D721Med (cell line): ENCODE results near the gene TSKS.

Experiments
- DNase-seq: peaks from one replicate; pipeline ENCODE4 v3.0.0; 2011; ENCODE audit warnings: low spot score; ENCODE audit not compliant: insufficient read length
- FAIRE-seq: peaks from 2 replicates; lab custom pipeline; 2011; peaks lifted over from hg19 to GRCh38; lab: Jason Lieb, UNC
- TF ChIP-seq, protein P1 (sequence below): IDR thresholded peaks from 2 replicates; pipeline ENCODE4 v1.5.1; 2012; ENCODE audit warnings: mild to moderate bottlenecking, control low read depth; ENCODE audit not compliant: insufficient read depth; ENCODE audit errors: missing control alignments

The TSKS gene

DNA sequence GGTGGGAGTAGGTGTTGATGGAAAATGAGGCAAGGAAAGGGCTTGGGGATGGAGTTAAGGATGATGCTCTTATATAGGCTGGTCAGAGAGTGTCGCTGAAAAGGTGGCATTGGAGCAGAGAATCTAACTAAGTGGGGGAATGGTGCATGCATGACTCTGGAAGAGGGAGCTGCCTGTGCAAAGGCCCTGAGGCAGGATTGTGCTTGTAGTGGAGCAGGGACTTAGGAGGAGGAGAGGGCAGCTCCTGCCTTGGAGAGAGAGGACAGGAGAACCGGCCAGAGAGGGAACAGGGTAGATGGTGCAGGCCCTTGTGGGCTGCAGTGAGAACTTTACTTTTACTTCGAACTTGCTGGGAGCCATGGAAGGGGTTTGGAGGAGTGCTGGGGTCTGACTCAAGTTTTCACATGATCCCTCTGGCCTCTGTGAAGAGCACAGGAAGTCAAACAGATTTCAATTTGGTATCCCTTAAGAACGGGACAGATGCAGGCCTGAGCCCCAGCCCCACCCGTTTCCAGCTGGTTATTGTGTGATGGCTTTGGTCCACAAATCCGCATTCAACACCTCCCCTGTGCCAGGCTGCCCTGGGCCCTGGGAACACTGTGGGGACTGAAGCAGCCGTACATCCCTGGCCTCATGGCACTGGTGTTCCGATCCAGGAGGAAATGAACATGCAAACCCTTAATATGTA, 10.7 kb upstream of the TSKS start:
- FAIRE-seq (no peak), DNase-seq (no peak)
- TF ChIP-seq, protein P1, sequence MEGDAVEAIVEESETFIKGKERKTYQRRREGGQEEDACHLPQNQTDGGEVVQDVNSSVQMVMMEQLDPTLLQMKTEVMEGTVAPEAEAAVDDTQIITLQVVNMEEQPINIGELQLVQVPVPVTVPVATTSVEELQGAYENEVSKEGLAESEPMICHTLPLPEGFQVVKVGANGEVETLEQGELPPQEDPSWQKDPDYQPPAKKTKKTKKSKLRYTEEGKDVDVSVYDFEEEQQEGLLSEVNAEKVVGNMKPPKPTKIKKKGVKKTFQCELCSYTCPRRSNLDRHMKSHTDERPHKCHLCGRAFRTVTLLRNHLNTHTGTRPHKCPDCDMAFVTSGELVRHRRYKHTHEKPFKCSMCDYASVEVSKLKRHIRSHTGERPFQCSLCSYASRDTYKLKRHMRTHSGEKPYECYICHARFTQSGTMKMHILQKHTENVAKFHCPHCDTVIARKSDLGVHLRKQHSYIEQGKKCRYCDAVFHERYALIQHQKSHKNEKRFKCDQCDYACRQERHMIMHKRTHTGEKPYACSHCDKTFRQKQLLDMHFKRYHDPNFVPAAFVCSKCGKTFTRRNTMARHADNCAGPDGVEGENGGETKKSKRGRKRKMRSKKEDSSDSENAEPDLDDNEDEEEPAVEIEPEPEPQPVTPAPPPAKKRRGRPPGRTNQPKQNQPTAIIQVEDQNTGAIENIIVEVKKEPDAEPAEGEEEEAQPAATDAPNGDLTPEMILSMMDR, result no peak

DNA sequence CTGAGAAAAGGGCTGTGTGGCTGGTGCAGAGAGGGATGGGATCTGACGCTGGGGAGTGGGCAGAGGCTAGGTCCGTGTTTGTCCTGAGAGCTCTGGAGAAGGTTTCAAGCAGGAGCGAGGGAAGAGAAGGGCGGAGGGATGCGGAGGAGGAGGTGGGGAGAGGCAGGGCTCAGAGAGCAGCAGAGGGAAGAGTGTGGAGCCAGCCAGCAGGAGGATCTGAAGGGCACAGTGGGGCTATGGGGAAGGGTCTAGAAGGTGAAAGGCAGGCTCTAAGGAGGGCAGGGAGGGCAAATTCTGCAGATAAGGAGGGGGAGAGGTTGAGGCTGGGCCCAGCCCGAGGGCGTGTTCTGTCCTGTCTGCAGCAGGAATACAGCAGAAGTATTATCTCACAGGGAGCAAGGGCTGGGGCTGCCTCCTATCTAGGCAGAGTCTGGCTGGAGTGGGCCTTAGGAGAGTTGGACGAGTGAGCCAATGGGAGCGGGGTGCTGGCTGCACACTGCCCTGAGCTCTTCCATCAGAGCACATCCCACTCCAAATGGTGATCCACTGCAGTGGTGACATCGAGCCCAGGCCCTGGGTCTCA, 9.8 kb upstream of the TSKS start:
- FAIRE-seq (no peak), DNase-seq (no peak)
- TF ChIP-seq, protein P1, result no peak

DNA sequence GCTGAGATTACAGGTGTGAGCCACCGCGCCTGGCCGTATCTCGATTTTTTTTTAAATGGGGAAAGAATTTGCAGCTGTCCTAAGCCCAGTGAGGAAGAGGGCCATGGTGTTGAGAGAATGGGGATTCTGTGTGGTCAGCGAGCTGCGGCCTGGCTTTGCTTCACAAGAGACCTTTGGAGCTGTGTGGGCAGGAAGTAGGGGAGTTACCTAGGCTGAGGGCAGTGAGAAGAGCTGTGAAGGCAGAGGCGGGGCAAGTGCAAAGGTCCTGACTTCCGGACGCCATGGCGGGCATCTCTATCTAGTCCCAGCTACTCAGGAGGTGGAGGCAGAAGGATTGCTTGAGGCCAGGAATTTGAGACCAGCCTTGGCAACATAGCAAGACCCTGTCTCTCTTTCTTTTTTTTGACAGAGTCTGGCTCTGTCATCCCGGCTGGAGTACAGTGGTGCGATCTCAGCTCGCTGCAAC, 8.6 kb upstream of the TSKS start:
- TF ChIP-seq, protein P1, result no peak
- DNase-seq, result no peak
- FAIRE-seq, result no peak

DNA sequence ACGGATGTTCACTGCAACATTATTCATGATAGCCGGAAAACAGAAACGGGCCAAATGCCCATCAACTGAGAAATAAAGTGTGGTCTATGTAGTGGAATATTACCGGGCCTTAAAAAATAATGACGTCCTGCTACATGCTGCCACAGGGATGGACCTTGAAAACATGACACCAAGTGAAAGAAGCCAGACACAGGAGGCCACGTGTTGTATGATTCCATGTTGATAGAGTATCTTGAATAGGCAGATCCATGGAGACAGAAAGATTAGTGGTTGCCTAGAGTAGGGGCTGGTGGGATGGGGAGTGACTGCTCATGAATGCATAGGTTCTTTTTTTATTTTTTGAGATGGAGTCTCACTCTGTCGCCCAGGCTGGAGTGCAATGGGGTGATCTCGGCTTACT, 7.4 kb upstream of the TSKS start:
- DNase-seq, result no peak
- no peak for FAIRE-seq
- TF ChIP-seq, protein P1, result no peak

DNA sequence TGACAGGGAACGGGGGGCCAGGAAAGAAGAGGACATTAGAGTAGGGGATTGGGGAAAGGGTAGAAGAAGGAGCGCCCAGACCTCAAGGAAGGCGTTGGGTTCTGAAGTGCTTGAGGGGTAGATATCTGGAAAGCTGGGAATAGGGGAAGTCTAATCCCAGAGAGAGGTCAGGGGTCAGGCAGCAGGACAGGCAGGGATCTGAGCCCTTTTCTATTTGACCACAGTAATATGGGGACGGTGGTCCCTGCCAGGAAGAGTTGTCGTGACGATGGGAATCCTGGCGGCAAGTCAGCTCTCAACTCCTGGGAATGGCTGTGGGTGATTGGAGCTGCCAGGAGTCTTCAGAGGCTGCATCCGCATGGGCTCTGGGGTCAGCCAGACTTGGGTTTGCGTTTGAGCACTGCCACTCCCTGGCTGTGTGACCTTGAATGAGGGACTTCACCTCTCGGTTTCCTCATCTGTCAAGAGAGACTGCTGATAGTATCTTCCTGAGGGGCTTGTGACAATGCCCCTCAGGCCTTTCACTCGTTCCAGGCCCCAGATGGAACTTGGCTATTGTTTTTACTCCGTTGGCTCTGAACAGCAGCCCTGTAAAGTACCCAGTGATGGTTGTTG, 5.0 kb upstream of the TSKS start:
- DNase-seq, result no peak
- no peak for FAIRE-seq
- TF ChIP-seq, protein P1, result no peak

DNA sequence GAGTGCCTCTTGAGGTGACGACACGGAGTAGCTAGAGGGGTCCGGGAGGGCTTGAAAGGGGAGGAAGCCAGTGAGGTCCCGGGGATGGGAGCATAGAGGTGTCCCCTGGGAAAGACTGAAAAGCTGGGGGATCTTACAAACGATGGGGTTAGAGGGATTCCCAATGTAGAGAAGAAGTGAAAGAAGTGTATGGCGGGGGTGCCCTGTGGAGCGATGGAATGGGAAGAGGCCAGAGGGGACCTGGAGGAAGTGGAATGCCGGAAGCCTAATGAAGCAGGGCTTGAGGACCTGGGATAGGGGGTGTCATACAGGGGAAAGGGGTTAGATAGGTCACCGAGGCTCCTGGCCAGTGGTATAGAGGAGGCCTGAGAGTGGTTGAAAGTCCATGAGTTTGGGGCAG, 4.3 kb upstream of the TSKS start:
- DNase-seq, result no peak
- FAIRE-seq, result no peak
- TF ChIP-seq, protein P1, result no peak

DNA sequence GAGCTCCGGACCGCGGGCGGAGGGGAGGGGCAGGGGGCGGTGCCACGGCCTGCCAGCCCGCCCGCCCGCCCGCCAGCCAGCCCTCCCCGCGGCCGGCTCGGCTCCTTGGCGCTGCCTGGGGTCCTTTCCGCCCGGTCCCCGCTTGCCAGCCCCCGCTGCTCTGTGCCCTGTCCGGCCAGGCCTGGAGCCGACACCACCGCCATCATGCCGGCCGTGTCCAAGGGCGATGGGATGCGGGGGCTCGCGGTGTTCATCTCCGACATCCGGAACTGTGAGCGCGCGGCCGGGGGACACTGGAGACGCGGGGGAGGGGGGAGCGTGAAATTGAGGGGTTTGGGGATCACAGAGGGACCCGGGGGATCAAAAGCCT, 3.8 kb upstream of the TSKS start, which contains the start of gene AP2A1:
Gene AP2A1, plus strand, starts transcription at position 72 of the 370 bp plus-strand sequence. Its CDS starts 133 bp downstream, at position 205.
- FAIRE-seq, result no peak
- TF ChIP-seq, protein P1, result no peak
- DNase-seq, result no peak
